Mesothelial cell of epicardium (in vitro differentiated cells): ENCODE measurements around the gene TANC1. TPM values are rescaled to one million over a fixed set of nuclear protein-coding genes. Genes with fewer than 3 reads are reported as not detected.

Source experiments
- DNase-seq, 2 experiments: peaks; one replicate each; pipeline ENCODE4 v3.0.0; 2021; ENCODE audit warnings: low spot score in 2 of 2; ENCODE audit not compliant: unreplicated experiment in 2 of 2
- H3K27ac Mint-ChIP-seq: 2 replicates; pipeline ENCODE4 v1.8.0; 2021; ENCODE audit warnings: mixed read lengths
- H3K27me3 Mint-ChIP-seq: 2 replicates; pipeline ENCODE4 v1.8.0; 2021; ENCODE audit warnings: low read depth, mixed read lengths
- H3K36me3 Mint-ChIP-seq: 2 replicates; pipeline ENCODE4 v1.8.0; 2021; ENCODE audit warnings: mixed read lengths
- H3K4me1 Mint-ChIP-seq: 2 replicates; pipeline ENCODE4 v1.8.0; 2021; ENCODE audit warnings: mixed read lengths
- H3K4me3 Mint-ChIP-seq: 2 replicates; pipeline ENCODE4 v1.8.0; 2021; ENCODE audit warnings: mild to moderate bottlenecking, moderate library complexity, mixed read lengths
- H3K9me3 Mint-ChIP-seq: 2 replicates; pipeline ENCODE4 v1.8.0; 2021; ENCODE audit warnings: mixed read lengths
- CTCF ChIP-seq: fragments of 200-600 bp; sonication (generic); IDR thresholded peaks from one replicate; pipeline ENCODE4 v1.5.0; 2021; ENCODE audit warnings: antibody characterized with exemption; ENCODE audit not compliant: unreplicated experiment
- total RNA-seq: library from RNA; stranded (reverse); gene quantifications from 3 replicates; pipeline ENCODE4 v1.2.1, GENCODE V29; 2021

Gene TANC1
- total RNA-seq, 1 donor from 2014 or later, result 138 TPM

- peaks cover 81% of the 10 kb centered on the region for H3K4me1 Mint-ChIP-seq
- no peak for TF ChIP-seq CTCF
- no peak for DNase-seq
- peak overlapping the region; percentile 94 for H3K27ac Mint-ChIP-seq
- H3K9me3 Mint-ChIP-seq, result no peaks in the 10 kb centered on the region
- H3K4me3 Mint-ChIP-seq, result no peak overlapping the region
- no peaks in the 10 kb centered on the region for H3K27me3 Mint-ChIP-seq
- H3K36me3 Mint-ChIP-seq, result peaks cover 19% of the 10 kb centered on the region
These were observed 189.1 kb downstream of the TANC1 start for GRCh38 chr2:159157361-159158209.

- TF ChIP-seq CTCF, result no peak
- DNase-seq, result no peak
- Mint-ChIP-seq H3K27ac (peak overlapping the region; percentile 82), H3K36me3 (peaks cover 22% of the 10 kb centered on the region), H3K4me1 (peaks cover 76% of the 10 kb centered on the region), H3K9me3 (no peaks in the 10 kb centered on the region), H3K4me3 (no peak overlapping the region), H3K27me3 (no peaks in the 10 kb centered on the region)
These were observed 192.0 kb downstream of the TANC1 start for GRCh38 chr2:159160412-159160811.

GRCh38 chr2:159160954-159161353 is 192.5 kb downstream of the TANC1 start:
- Mint-ChIP-seq H3K27me3 (no peaks in the 10 kb centered on the region), H3K4me3 (no peak overlapping the region), H3K9me3 (no peaks in the 10 kb centered on the region), H3K36me3 (peaks cover 26% of the 10 kb centered on the region), H3K27ac (peak overlapping the region; percentile 82), H3K4me1 (peaks cover 74% of the 10 kb centered on the region)
- TF ChIP-seq CTCF, result no peak
- no peak for DNase-seq

- H3K4me1 Mint-ChIP-seq, result peaks cover 52% of the 10 kb centered on the region
- no peaks in the 10 kb centered on the region for H3K9me3 Mint-ChIP-seq
- DNase-seq, result no peak
- peak overlapping the region; percentile 86 for H3K27ac Mint-ChIP-seq
- no peak overlapping the region for H3K4me3 Mint-ChIP-seq
- no peak for TF ChIP-seq CTCF
- no peaks in the 10 kb centered on the region for H3K27me3 Mint-ChIP-seq
- H3K36me3 Mint-ChIP-seq, result peaks cover 47% of the 10 kb centered on the region
These were observed 195.5 kb downstream of the TANC1 start for GRCh38 chr2:159163930-159164329.

GRCh38 chr2:159164457-159164911 is 196.0 kb downstream of the TANC1 start:
- DNase-seq, result no peak
- Mint-ChIP-seq H3K36me3 (peaks cover 52% of the 10 kb centered on the region), H3K27ac (peak overlapping the region; percentile 85)

More at GRCh38 chr2:159164457-159164911, 196.0 kb downstream of the TANC1 start:
- no peaks in the 10 kb centered on the region for H3K27me3 Mint-ChIP-seq
- H3K9me3 Mint-ChIP-seq, result no peaks in the 10 kb centered on the region
- no peak overlapping the region for H3K4me3 Mint-ChIP-seq
- H3K4me1 Mint-ChIP-seq, result peaks cover 52% of the 10 kb centered on the region
- no peak for TF ChIP-seq CTCF
